ENCODE results near the gene PPIE. TPM values are rescaled to one million over a fixed set of nuclear protein-coding genes. Genes with fewer than 3 reads are reported as not detected.

Gene PPIE
- total and polyA plus RNA-seq, 2 of the 8 experiments (the other 6 are each of a cell fraction or from before 2014, with no cell fraction given) = 38.9 to 56.1 TPM

DNA sequence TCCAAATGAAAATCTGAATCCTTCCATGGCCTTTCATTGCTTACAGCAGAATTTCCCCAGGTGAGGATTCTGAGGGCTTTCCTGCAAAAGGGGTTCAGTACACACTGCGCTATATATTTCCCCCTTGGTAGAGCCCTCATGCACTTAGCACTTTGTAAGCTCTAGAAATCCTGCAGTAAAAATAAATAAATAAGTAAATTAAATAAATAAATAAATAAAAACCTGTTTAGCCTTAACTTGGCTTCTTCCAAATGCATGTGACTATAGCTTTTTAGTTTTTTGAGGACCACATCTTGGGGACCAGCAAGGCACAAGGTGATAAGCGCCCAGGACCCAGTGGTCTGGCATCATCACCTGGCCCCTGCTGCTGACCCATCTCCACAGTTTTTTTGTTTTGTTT is 53.2 kb downstream of the PPIE start:
- Histone ChIP-seq H2BK15ac (ENCODE audit: low read length) (no peak overlapping the region), H3K14ac (ENCODE audit: insufficient read length) (no peak overlapping the region), H3K23me2 (ENCODE audit: low read depth, low read length) (peaks cover 7% of the 10 kb centered on the region; the same call in 1 of the 2 replicates), H3K23ac (ENCODE audit: insufficient read length) (no peak overlapping the region), H3K9me3 (ENCODE audit: insufficient read depth in 2 of 2, low read depth in 1 of 2, low read length in 1 of 2) (no peaks in the 10 kb centered on the region), H3K27ac (ENCODE audit: low read depth, low read length) (no peak overlapping the region), H2AFZ (ENCODE audit: low read length) (no peak overlapping the region), H2BK12ac (ENCODE audit: low read depth, low read length) (no peak overlapping the region), H3K27me3 (replicated peaks in 1 of 4; ENCODE audit: control insufficient read depth in 3 of 4, extremely low read depth in 1 of 4, insufficient read depth in 3 of 4, low read length in 3 of 4) (peaks cover 27 to 47% (median 35%) of the 10 kb centered on the region in 4 experiments), H3K56ac (replicated peaks; ENCODE audit: insufficient read length, low read depth, low read length) (no peak overlapping the region), H3K4me3 (ENCODE audit: extremely low read depth in 1 of 4, insufficient read depth in 2 of 4, low read depth in 3 of 4, low read length in 4 of 4) (no peak overlapping the region), H2BK5ac (ENCODE audit: low read depth, low read length) (no peak overlapping the region), H2BK20ac (ENCODE audit: low read length) (no peak overlapping the region), H4K91ac (replicated peaks; ENCODE audit: insufficient read length, low read length) (no peak overlapping the region), H3K79me2 (ENCODE audit: control insufficient read depth in 1 of 2, insufficient read depth in 2 of 2, low read length in 2 of 2) (no peaks in the 10 kb centered on the region), H4K8ac (ENCODE audit: extremely low read depth, insufficient read depth, low read length) (no peak overlapping the region), H4K5ac (ENCODE audit: insufficient read length, low read depth, low read length) (no peak overlapping the region), H2AK5ac (ENCODE audit: low read depth, low read length) (no peak overlapping the region), H4K20me1 (replicated peaks in 1 of 2; ENCODE audit: control insufficient read depth in 1 of 2, insufficient read depth in 2 of 2, low read length in 2 of 2) (peaks cover 0 to 4% of the 10 kb centered on the region in 2 experiments), H3K4me1 (replicated peaks in 1 of 4; ENCODE audit: control insufficient read depth in 3 of 4, insufficient read depth in 4 of 4, low read length in 3 of 4) (no peaks in the 10 kb centered on the region), H3K4me2 (ENCODE audit: insufficient read depth in 1 of 2, low read depth in 2 of 2, low read length in 2 of 2) (no peak overlapping the region), H3K79me1 (ENCODE audit: low read depth, low read length) (no peaks in the 10 kb centered on the region), H3K4ac (replicated peaks; ENCODE audit: insufficient read length, low read depth, low read length) (no peak overlapping the region), H3K9ac (replicated peaks in 1 of 4; ENCODE audit: extremely low read depth in 1 of 4, low read depth in 3 of 4, low read length in 3 of 4) (no peak overlapping the region), H3K36me3 (ENCODE audit: control insufficient read depth in 2 of 4, insufficient read depth in 4 of 4, low read length in 3 of 4) (no peaks in the 10 kb centered on the region), H3K18ac (ENCODE audit: extremely low read depth, low read length) (no peak overlapping the region), H2BK120ac (replicated peaks; ENCODE audit: low read depth, low read length) (no peak overlapping the region)
- CTCF ChIA-PET (ENCODE audit: partially characterized antibody) = interaction anchor here (1.5 kb wide), 1 partner anchor 240 kb away, joined by 4 read pairs; no protein-coding TSS in a partner anchor
- POLR2A ChIA-PET (ENCODE audit: partially characterized antibody) = no interaction called here
- TF ChIP-seq PHF8 (conservative IDR thresholded peaks at IDR 0.05; ENCODE audit: low read depth, low read length) = no peak
- TF ChIP-seq FOSL1 (IDR thresholded peaks at IDR 0.05; ENCODE audit: insufficient read depth, low read depth, low read length) = no peak
- no peak for TF ChIP-seq RXRA (IDR thresholded peaks at IDR 0.05; ENCODE audit: insufficient read depth, low read depth, low read length)
- no peak for TF ChIP-seq RBBP5 (IDR thresholded peaks at IDR 0.05; ENCODE audit: borderline replicate concordance, low read depth, low read length)
- TF ChIP-seq RFX5 (IDR thresholded peaks at IDR 0.05; ENCODE audit: borderline replicate concordance, low read depth, low read length) = no peak
- no peak for TF ChIP-seq CHD1 (IDR thresholded peaks at IDR 0.05; ENCODE audit: low read depth, low read length)
- no peak for TF ChIP-seq CTBP2 (IDR thresholded peaks at IDR 0.05; ENCODE audit: borderline replicate concordance, insufficient read depth, insufficient read length, low read length)
- no peak for TF ChIP-seq SP1 (IDR thresholded peaks at IDR 0.05; ENCODE audit: low read depth, low read length)
- no peak for TF ChIP-seq EGR1 (IDR thresholded peaks at IDR 0.05; ENCODE audit: borderline replicate concordance, low read depth, low read length)
- no peak for TF ChIP-seq NANOG (IDR thresholded peaks at IDR 0.05; ENCODE audit: insufficient read depth, low read depth, low read length, poor library complexity, severe bottlenecking)
- TF ChIP-seq HDAC2 (IDR thresholded peaks at IDR 0.05; ENCODE audit: borderline replicate concordance in 1 of 2, low read depth in 2 of 2, low read length in 2 of 2) = no peak
- TF ChIP-seq JUN (IDR thresholded peaks at IDR 0.05; ENCODE audit: low read depth, low read length) = no peak
- TF ChIP-seq CHD2 (IDR thresholded peaks at IDR 0.05; ENCODE audit: low read length) = no peak
- TF ChIP-seq POLR2AphosphoS5 (IDR thresholded peaks at IDR 0.05; ENCODE audit: low read depth, low read length) = no peak
- TF ChIP-seq TCF12 (IDR thresholded peaks at IDR 0.05; ENCODE audit: low read depth, low read length) = no peak
- no peak for FAIRE-seq
- no peak for DNase-seq (ENCODE audit: low read depth in 1 of 2, low spot score in 2 of 2)
- WGBS, 2 experiments (ENCODE audit: extremely low coverage in 1 of 2, insufficient coverage in 1 of 2, insufficient read length in 1 of 2, insufficient replicate concordance in 2 of 2, low coverage in 1 of 2, low lambda C conversion rate in 2 of 2, missing lambda C conversion rate in 1 of 2) = 91% methylated on average over 2 of the region's 2 CpGs; no CpG with 5 or more reads in 1 of the 2 experiments
